GM12891 (cell line): ENCODE data around the gene TLL1.

Source experiments
- DNase-seq: peaks from one replicate; pipeline ENCODE4 v3.0.0; 2011; ENCODE audit warnings: low spot score; ENCODE audit not compliant: insufficient read length
- FAIRE-seq: peaks from 2 replicates; lab custom pipeline; 2011; peaks lifted over from hg19 to GRCh38; lab: Jason Lieb, UNC
- PAX5 ChIP-seq: IDR thresholded peaks from 2 replicates; pipeline ENCODE4 v1.6.1; 2011; ENCODE audit warnings: low read length, moderate library complexity, mild to moderate bottlenecking; ENCODE audit not compliant: insufficient read depth, severe bottlenecking
- POLR2A ChIP-seq: IDR thresholded peaks from 2 replicates; pipeline ENCODE4 v1.6.1; 2011; ENCODE audit warnings: low read depth, low read length, control low read depth
- POLR2AphosphoS5 ChIP-seq: IDR thresholded peaks from 2 replicates; pipeline ENCODE4 v1.6.1; 2011; ENCODE audit warnings: low read depth, low read length, control low read depth
- POU2F2 ChIP-seq: IDR thresholded peaks from 2 replicates; pipeline ENCODE4 v1.6.1; 2011; ENCODE audit warnings: low read depth, mild to moderate bottlenecking, control low read depth, low read length, moderate library complexity
- SPI1 ChIP-seq: IDR thresholded peaks from 2 replicates; pipeline ENCODE4 v1.6.1; 2011; ENCODE audit warnings: low read depth, low read length, control low read depth
- TAF1 ChIP-seq: IDR thresholded peaks from 2 replicates; pipeline ENCODE4 v1.6.1; 2011; ENCODE audit warnings: low read depth, low read length, control low read depth

The TLL1 gene

DNA sequence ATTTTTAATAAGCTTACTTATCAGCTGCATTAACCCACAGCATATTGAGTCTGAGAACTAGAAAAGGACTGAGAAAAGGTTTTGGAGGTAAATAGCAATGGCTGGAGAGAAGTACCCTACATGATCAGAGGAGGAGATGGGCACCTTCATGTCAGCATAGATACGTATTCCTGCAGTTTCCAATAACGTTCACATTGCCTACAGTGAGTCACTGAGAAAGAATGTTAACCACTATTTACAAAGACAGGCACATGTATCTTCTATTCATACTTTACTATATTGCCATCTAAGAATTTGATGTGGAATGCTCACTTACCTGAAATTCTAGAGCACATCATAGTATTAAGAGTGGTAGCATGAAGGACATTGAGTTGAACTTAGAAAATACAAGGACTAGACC is 92.5 kb downstream of the TLL1 start:
- no peak for FAIRE-seq
- TF ChIP-seq TAF1 (no peak), SPI1 (no peak), PAX5 (no peak), POLR2A (no peak), POU2F2 (no peak)
- DNase-seq, result no peak

DNA sequence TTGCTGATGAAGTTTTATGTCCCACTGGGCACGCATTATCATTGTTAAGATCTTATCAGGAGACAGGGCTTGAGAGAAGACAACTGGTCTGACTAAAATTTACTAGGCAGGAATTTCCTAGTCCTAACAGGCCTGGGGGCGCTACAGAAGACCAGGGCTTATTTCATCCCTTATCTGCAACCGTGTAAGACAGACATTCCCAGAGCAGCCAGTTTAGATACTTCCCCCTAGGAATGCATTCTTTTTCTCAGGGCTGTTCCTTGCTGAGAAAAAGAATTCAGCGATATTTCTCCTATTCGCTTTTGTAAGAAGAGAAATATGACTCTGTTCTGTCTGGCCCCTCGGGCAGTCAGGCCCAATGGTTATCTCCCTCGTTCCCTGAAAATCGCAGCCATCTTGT is 93.8 kb downstream of the TLL1 start:
- DNase-seq (no peak), FAIRE-seq (no peak)
- TF ChIP-seq PAX5 (no peak), TAF1 (no peak), POLR2A (no peak), POLR2AphosphoS5 (no peak), POU2F2 (no peak), SPI1 (no peak)

DNA sequence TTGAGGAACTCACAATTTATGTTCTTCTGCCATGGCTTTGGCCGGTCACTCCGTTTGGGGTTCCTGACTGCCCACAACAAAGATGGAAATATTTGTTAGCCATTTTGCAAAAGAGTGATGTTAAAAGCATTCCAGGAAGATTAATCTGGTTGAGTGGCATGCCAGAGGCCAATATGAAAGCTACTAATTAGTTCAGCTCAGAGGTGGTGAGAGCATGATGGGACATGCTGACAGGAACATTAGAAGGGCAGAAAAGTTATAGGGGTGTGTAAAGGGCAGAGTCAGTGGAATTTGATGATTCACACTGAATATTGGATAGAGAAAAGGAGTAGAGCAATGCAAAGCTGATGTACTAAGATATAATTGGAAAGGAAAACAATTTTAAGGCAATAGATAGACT is 94.4 kb downstream of the TLL1 start:
- no peak for TF ChIP-seq TAF1
- TF ChIP-seq POU2F2, result no peak
- TF ChIP-seq PAX5, result no peak
- TF ChIP-seq SPI1, result no peak
- no peak for TF ChIP-seq POLR2A
- no peak for TF ChIP-seq POLR2AphosphoS5
- DNase-seq (no peak), FAIRE-seq (no peak)

GRCh38 chr4:165970703-165971420 is 97.8 kb downstream of the TLL1 start:
- TF ChIP-seq POLR2AphosphoS5, result no peak
- TF ChIP-seq PAX5, result no peak
- no peak for TF ChIP-seq POLR2A
- TF ChIP-seq SPI1, result no peak
- no peak for TF ChIP-seq POU2F2
- TF ChIP-seq TAF1, result no peak
- no peak for DNase-seq
- FAIRE-seq, result no peak

DNA sequence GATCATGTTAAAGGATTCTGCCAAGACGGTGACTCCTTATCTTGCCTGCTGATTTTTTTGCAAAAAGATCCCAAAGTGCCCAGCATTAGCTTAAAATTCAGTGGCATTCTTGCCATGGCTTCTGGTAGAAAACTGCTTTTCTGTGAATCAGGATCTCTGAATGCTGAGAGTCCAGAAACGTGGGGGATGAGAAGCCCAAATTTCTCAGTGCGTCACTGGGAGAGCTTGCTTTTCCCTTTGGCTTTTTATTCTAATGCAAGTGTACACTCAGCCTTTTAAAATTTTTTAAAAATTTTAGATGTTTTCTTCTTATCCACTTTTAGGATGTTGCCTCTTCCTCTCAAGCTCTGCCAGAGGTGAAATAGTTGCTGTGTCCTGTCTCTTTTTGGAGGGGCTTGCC is 98.4 kb downstream of the TLL1 start:
- TF ChIP-seq POLR2AphosphoS5 (no peak), TAF1 (no peak), PAX5 (no peak), POLR2A (no peak), POU2F2 (no peak), SPI1 (no peak)
- DNase-seq (no peak), FAIRE-seq (no peak)

DNA sequence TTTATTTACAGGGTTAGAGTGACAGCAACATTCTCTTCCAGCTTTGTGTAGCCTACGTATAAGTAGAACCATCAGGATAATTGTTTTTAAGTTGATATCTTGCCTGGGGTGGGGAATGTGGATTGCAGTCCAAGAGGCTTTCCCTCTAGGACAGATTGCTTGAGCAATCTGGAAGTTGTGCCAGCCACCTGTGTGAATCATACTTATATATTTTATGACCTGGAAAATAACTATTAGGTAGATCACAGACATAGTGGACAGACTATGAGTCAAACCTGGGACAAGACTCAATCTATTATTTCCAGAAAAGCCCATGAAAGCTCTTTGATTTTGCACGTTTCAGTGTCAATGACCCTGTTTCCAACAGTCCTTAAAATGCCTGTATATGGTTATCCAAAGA is 98.9 kb downstream of the TLL1 start:
- FAIRE-seq, result no peak

GRCh38 chr4:165972747-165973146 is 99.7 kb downstream of the TLL1 start:
- DNase-seq (no peak), FAIRE-seq (no peak)
- TF ChIP-seq POLR2A (no peak), POLR2AphosphoS5 (no peak), SPI1 (no peak), PAX5 (no peak), POU2F2 (no peak), TAF1 (no peak)

More for the DNA sequence above, 98.9 kb downstream of the TLL1 start:
- TF ChIP-seq POU2F2 (no peak), PAX5 (no peak), POLR2AphosphoS5 (no peak), TAF1 (no peak), SPI1 (no peak), POLR2A (no peak)
- no peak for DNase-seq

DNA sequence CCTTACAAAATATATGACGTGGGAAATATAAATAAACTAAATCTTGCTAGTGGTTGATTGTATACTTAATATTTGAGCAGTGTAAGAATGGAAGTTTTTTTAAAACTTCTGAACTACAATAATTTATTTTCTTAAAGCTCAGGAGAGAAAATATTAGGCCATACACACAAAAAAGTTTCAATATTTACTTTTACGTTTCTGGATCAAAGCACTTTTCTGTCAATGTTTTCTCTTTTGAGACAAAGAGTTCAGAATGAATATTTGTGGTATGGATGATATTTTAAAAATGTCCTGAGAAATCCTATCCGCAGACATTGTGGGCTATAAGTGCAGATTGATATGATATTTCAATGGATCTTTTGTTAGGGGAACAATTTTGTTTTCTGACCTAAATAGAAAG is 109.9 kb downstream of the TLL1 start:
- DNase-seq (no peak), FAIRE-seq (no peak)
- TF ChIP-seq PAX5 (no peak), POLR2AphosphoS5 (no peak), TAF1 (no peak), SPI1 (no peak), POU2F2 (no peak), POLR2A (no peak)

- TF ChIP-seq SPI1 (no peak), POU2F2 (no peak)
- no peak for DNase-seq
- no peak for FAIRE-seq
Observed at GRCh38 chr4:165986956-165987698, 114.1 kb downstream of the TLL1 start.
